Prostate gland (tissue), 2 donors: ENCODE data around the gene SNX25.

Experiments
- POLR2A ChIP-seq: fragments of 450-650 bp; IDR thresholded peaks from one replicate; pipeline ENCODE4 v1.6.1; 2016; ENCODE audit warnings: antibody characterized with exemption, mild to moderate bottlenecking
- POLR2AphosphoS5 ChIP-seq: sonication (generic); formaldehyde crosslinking; IDR thresholded peaks from one replicate; pipeline ENCODE4 v1.6.1; 2017; ENCODE audit warnings: antibody characterized with exemption
- TF ChIP-seq, protein P1 (sequence below), 4 experiments: fragments of 200-600 bp in 2 of 4; fragments of 450-650 bp in 2 of 4; sonication (generic) in 2 of 4; IDR thresholded peaks; 1 replicate in 3 of 4; 2 replicates in 1 of 4; pipeline ENCODE4 v1.5.1; 2016 to 2019; ENCODE audit warnings: antibody characterized with exemption in 4 of 4, mild to moderate bottlenecking in 2 of 4, moderate library complexity in 2 of 4

DNA sequence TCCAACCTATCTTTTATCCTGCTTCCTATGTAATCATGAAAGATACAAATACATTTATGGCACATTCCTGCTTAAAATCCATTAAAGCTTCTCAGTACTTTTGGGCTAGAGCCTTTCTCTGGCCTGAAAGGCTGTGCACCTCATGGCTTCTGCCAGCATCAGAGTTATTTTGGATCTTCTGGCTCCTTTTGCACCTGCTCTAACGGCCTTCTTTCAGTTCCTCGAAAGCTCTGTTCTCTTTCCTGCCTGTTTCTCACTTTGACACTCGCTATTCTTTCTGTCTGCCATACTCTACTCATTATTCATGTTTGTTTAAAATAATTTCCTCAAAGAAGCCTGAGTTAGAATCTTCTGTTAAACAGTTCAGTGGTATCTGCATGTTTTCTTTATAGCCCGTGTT, 100.4 kb downstream of the SNX25 start:
- TF ChIP-seq, protein P1, sequence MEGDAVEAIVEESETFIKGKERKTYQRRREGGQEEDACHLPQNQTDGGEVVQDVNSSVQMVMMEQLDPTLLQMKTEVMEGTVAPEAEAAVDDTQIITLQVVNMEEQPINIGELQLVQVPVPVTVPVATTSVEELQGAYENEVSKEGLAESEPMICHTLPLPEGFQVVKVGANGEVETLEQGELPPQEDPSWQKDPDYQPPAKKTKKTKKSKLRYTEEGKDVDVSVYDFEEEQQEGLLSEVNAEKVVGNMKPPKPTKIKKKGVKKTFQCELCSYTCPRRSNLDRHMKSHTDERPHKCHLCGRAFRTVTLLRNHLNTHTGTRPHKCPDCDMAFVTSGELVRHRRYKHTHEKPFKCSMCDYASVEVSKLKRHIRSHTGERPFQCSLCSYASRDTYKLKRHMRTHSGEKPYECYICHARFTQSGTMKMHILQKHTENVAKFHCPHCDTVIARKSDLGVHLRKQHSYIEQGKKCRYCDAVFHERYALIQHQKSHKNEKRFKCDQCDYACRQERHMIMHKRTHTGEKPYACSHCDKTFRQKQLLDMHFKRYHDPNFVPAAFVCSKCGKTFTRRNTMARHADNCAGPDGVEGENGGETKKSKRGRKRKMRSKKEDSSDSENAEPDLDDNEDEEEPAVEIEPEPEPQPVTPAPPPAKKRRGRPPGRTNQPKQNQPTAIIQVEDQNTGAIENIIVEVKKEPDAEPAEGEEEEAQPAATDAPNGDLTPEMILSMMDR (IDR thresholded peaks at IDR 0.05), result no peak
- TF ChIP-seq POLR2A, result no peak
- TF ChIP-seq POLR2AphosphoS5, result no peak
